Retinal pigment epithelial cell (primary cell): ENCODE results near the gene P2RY14.
"Not testable (repeated sequence)": the region's sequence is repeated elsewhere in the genome, so short reads cannot be mapped to it uniquely, and the experiment has no call there.

Experiments used
- DNase-seq: peaks from one replicate; pipeline ENCODE4 v3.0.0-alpha.2; 2010; ENCODE audit warnings: low read depth
- H3K4me3 ChIP-seq: 2 replicates; pipeline ENCODE4 v1.5.1; 2011; ENCODE audit warnings: mild to moderate bottlenecking, low read length, control low read depth, moderate library complexity
- TF ChIP-seq, protein P1 (sequence below): conservative IDR thresholded peaks from 2 replicates; pipeline ENCODE4 v1.5.1; 2011; ENCODE audit warnings: low read depth, low read length, control low read depth, inconsistent platforms

The P2RY14 gene

GRCh38 chr3:151175952-151176351, 102.4 kb downstream of the P2RY14 start:
- TF ChIP-seq, protein P1, sequence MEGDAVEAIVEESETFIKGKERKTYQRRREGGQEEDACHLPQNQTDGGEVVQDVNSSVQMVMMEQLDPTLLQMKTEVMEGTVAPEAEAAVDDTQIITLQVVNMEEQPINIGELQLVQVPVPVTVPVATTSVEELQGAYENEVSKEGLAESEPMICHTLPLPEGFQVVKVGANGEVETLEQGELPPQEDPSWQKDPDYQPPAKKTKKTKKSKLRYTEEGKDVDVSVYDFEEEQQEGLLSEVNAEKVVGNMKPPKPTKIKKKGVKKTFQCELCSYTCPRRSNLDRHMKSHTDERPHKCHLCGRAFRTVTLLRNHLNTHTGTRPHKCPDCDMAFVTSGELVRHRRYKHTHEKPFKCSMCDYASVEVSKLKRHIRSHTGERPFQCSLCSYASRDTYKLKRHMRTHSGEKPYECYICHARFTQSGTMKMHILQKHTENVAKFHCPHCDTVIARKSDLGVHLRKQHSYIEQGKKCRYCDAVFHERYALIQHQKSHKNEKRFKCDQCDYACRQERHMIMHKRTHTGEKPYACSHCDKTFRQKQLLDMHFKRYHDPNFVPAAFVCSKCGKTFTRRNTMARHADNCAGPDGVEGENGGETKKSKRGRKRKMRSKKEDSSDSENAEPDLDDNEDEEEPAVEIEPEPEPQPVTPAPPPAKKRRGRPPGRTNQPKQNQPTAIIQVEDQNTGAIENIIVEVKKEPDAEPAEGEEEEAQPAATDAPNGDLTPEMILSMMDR = no peak
- H3K4me3 ChIP-seq = no peak overlapping the region
- no peak for DNase-seq

DNA sequence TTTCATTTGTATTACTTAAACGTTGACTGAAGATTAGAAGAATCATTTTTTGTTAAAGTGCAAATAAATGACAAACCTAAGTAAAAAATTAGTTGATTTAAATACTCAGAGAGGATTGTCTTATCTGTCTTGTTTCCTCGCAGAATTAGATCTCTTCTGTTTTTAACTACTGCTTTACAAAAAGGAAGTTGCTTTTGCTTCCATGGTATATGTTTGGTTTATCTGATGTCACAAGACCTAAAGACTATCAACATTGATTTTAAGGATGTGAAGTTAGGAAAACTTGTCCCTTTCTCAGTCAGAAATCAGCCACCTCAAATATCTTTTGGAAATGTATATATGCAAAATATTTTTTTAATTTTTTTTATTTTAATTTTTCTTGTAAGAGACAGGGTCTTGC, 104.0 kb downstream of the P2RY14 start:
- TF ChIP-seq, protein P1 = no peak
- no peak for DNase-seq
- H3K4me3 ChIP-seq = no peak overlapping the region

- TF ChIP-seq, protein P1 = no peak
- DNase-seq = no peak
- H3K4me3 ChIP-seq = no peak overlapping the region
Observed at GRCh38 chr3:151171145-151171757, 107.1 kb downstream of the P2RY14 start.

DNA sequence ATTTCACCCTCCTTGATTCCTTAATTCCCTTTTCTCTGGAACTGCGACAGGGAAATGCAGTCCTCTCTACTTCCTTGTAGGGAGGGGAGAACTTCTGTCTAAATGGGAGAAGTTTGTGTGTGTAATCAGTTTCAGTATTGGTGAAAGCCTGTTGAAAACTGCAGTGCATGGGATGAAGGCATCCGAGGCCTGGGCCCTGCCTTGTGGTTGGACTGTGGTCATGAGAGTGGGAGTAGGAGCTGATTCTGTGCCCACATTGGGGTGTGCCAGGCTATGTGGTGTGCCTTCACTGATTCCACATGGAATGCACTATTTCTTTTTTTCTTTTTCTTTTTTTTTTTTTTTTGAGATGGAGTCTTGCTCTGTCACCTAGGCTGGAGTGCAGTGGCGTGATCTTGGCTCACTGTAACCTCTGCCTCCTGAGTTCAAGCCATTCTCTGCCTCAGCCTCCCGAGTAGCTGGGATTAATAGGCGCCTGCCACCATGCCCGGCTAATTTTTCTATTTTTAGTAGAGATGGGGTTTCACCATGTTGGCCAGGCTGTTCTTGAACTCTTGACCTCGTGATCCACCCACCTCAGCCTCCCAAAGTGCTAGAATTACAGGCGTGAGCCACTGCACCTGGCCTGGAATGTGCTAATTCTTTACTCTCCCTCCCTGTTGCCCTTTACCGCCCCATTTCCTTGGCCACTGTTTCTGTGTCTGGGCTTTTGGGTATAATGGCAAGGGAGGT, 108.2 kb downstream of the P2RY14 start:
- not testable (repeated sequence) for DNase-seq, H3K4me3 ChIP-seq

GRCh38 chr3:151169262-151169947, 108.9 kb downstream of the P2RY14 start:
- DNase-seq = no peak
- TF ChIP-seq, protein P1 = no peak

DNA sequence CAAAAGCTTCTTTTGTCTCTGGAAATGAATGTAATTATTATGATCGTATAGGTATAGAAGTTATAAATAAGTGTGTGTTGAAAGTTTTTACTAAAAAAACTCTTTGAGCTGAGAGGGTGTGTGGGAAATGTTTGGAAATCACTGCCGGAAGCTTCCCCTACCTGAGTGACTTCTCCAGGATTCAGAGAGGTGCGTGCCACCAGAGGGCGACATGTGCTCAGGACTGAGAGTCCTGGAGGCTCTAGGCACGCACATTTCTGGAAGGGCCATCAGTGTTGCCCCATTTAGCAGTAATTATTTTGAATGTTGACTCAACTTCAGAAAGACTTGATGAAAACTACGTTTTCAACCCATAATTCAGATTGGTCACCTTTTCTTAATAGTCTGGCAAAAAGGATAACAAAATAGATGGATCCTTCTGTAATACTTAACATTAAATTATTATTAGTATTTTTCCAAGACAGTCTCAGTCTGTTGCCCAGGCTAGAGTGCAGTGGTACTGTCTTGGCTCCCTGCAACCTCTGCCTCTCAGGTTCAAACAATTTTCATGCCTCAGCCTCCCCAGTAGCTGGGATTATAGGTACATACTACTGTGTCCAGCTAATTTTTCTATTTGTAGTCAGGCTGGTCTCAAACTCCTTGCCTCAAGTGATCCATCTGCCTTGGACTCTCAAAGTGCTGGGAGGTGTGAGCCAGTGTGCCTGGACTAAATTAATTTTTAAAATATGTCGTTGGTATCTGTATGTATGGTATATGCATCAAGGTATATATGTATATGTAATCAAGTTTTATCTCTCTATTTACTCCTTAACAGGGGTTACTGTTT, 109.9 kb downstream of the P2RY14 start:
- DNase-seq = no peak
- TF ChIP-seq, protein P1 = peak; percentile 92

More at GRCh38 chr3:151169262-151169947, 108.9 kb downstream of the P2RY14 start:
- no peak overlapping the region for H3K4me3 ChIP-seq

DNA sequence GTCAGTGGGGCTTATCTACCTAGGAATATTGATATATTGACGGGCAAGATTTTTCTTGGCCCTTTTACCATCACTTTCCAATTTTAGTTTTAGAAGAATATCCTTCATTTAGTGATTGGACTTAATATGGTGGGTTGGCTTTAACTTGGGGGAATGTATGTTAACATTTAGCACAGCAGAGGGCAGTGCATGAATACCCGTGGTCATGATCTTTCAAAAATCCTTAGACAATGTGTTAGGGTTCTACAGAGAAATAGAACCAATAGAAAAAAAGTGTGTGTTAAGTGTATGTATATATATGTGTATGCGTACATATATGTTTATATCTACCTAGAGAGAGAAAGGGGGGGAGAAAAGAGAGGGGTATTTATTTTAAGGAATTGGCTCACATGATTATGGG, 112.2 kb downstream of the P2RY14 start:
- H3K4me3 ChIP-seq = no peak overlapping the region
- no peak for DNase-seq
- TF ChIP-seq, protein P1 = peak; percentile 9

More for the DNA sequence above, 109.9 kb downstream of the P2RY14 start:
- H3K4me3 ChIP-seq = no peak overlapping the region
